C4-2B (cell line): ENCODE data around the gene SPG7.

Experiments used
- H3K27ac ChIP-seq: fragments of 450-650 bp; 2 replicates; pipeline ENCODE4 v1.5.1; 2017
- ZFX ChIP-seq: fragments of 450-650 bp; IDR thresholded peaks from 2 replicates; pipeline ENCODE4 v1.6.1; 2017
- TF ChIP-seq, protein P1 (sequence below): fragments of 450-650 bp; conservative IDR thresholded peaks from 2 replicates; pipeline ENCODE4 v1.5.1; 2017; ENCODE audit warnings: mild to moderate bottlenecking

SPG7 gene

DNA sequence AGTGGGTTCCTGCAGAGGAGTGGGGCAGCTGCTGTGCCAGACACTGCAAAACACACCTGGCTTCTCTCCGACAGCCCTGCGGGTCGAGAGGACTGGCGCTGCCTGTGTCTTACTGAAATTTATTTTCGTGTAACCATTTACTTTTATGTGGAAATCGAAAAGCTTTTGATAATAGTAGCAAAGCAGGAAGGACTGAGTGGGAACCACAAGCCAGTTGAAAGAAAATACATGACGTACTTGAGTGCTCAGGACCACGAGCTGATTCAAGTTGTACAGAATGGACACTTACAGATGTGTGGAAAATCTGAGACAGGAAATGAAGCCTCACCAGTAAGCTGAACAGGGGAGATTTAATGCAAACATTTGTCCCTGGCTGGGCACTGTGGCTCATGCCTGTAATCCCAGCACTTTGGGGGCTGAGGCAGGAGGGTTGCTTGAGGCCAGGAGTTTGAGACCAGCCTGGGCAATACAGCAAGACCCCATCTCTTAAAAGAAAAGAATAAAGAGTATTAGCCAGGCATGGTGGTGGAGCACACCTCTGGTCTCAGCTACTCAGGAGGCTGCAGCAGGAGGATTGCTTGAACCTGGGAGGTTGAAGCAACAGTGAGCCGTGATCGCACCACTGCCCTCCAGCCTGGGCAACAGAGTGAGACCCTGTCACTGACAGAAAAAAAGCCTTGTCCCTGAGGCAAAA lies 41.0 kb downstream of the SPG7 start:
- H3K27ac ChIP-seq: no peak overlapping the region
- TF ChIP-seq, protein P1, sequence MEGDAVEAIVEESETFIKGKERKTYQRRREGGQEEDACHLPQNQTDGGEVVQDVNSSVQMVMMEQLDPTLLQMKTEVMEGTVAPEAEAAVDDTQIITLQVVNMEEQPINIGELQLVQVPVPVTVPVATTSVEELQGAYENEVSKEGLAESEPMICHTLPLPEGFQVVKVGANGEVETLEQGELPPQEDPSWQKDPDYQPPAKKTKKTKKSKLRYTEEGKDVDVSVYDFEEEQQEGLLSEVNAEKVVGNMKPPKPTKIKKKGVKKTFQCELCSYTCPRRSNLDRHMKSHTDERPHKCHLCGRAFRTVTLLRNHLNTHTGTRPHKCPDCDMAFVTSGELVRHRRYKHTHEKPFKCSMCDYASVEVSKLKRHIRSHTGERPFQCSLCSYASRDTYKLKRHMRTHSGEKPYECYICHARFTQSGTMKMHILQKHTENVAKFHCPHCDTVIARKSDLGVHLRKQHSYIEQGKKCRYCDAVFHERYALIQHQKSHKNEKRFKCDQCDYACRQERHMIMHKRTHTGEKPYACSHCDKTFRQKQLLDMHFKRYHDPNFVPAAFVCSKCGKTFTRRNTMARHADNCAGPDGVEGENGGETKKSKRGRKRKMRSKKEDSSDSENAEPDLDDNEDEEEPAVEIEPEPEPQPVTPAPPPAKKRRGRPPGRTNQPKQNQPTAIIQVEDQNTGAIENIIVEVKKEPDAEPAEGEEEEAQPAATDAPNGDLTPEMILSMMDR: no peak
- no peak for TF ChIP-seq ZFX

DNA sequence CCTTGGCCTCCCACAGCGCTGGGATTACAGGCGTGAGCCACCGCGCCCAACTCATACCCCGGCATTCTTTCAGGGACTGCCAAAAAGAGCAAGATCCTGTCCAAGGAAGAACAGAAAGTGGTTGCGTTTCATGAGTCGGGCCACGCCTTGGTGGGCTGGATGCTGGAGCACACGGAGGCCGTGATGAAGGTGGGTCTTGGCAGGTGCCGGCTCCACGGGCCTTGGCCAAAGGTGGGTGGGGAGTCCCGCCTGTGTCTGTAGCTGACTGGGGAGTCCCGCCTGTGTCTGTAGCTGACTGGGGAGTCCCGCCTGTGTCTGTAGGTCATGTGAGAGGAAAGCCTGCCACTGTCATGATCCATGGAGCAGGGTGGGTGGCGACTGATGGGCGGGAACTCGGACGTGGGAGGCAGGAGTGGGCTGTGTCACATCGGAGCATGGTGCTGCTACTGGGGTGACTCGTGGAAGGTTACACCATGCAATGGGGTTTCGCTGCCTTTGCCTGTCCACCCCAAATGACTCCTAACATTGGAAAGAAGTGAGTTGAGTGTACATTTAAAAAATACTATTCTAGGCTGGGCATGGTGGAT lies 42.3 kb downstream of the SPG7 start:
- H3K27ac ChIP-seq: no peak overlapping the region
- TF ChIP-seq, protein P1: no peak
- TF ChIP-seq ZFX: no peak

GRCh38 chr16:89552329-89552728 lies 44.1 kb downstream of the SPG7 start:
- H3K27ac ChIP-seq: no peak overlapping the region

DNA sequence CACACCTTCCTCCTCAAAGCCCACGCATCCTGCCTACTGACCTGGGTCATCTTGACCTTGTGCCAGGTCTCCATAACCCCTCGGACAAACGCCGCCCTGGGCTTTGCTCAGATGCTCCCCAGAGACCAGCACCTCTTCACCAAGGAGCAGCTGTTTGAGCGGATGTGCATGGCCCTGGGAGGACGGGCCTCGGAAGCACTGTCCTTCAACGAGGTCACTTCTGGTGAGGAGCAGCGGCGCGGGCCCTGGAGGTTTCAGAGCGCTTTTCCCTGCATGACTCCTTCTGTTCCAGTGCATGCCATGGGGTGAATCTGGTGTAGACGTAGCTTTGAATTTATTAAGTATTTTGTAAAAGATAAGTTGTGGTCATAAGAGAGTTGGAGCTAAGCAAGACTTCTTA lies 44.7 kb downstream of the SPG7 start:
- TF ChIP-seq, protein P1: no peak
- no peak for TF ChIP-seq ZFX

More at GRCh38 chr16:89552329-89552728, 44.1 kb downstream of the SPG7 start:
- no peak for TF ChIP-seq ZFX
- TF ChIP-seq, protein P1: no peak

DNA sequence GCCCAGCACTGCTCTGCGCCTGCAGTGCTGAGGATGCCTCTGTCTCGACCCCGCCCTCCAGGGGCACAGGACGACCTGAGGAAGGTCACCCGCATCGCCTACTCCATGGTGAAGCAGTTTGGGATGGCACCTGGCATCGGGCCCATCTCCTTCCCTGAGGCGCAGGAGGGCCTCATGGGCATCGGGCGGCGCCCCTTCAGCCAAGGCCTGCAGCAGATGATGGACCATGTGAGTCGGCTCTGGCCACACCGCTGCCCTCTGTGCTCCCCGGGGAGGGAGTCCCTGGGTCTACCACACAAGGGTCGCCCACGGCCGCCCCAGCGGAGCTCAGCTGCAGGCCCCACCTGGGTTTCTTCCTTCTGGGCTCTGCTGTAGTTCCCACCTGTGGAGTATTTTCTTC lies 45.5 kb downstream of the SPG7 start:
- TF ChIP-seq ZFX: no peak
- TF ChIP-seq, protein P1: no peak
- H3K27ac ChIP-seq: no peak overlapping the region

More for the DNA sequence above, 44.7 kb downstream of the SPG7 start:
- no peak overlapping the region for H3K27ac ChIP-seq

- TF ChIP-seq, protein P1: no peak
- H3K27ac ChIP-seq: no peak overlapping the region
Observed at GRCh38 chr16:89554343-89554742, 46.1 kb downstream of the SPG7 start.

DNA sequence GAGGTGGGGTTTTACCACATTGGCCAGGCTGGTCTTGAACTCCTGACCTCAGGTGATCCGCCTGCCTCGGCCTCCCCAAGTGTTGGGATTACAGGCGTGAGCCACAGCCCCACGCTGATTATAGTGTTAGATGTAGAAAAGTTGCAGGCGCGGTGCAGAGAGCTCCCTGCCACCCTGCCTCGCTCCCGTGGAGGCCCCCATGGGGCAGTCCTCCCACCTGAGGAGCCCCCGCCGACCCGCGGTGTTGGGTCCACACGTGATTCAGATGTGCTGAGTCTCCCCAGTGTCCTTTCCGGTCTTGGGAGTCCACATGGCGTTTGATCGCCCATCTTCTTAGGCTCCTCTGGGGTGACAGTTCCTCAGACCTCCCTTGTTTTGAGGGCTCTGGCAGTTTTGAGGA lies 47.1 kb downstream of the SPG7 start:
- no peak overlapping the region for H3K27ac ChIP-seq
- TF ChIP-seq ZFX: no peak
- TF ChIP-seq, protein P1: no peak
